ENCODE measurements around the gene SLC1A2.

The SLC1A2 gene

DNA sequence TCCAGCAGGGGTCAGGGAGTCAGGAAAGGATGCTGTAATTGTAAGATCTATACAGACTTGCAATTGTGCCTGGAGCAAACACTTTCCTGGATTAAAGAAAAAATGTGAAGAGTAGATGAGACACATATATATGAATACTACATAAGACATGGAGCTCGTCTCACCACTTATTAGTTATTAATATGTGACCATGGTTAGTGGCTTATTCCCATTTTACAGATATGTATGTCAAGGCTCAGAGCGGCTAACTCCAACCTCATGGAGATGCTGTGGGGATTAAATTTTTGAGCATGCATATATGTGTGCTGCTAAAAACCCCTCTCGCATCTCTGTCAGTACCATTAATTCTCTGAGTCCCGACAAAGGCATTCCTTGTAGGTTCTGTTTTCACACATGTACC, 125.7 kb downstream of the SLC1A2 start:
- no peak for DNase-seq

DNA sequence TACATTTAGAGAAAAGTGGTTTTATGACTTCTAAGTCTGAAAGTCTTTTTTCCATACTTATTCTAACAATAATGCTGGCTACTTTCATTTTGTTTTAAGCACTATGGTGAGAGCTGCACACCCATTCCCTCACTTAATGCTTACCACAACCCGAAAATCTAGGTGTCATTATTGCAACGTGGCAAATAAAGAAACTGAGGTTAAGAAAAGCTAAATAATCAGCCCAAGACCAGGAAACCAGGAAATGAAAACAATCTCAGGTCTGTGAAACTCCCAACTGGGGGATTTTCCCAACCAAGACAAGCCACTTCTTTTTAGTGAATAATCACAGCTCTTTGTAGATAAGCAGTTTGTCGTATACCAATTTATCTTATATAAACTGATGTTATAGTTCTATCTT, 126.3 kb downstream of the SLC1A2 start:
- no peak for DNase-seq

DNA sequence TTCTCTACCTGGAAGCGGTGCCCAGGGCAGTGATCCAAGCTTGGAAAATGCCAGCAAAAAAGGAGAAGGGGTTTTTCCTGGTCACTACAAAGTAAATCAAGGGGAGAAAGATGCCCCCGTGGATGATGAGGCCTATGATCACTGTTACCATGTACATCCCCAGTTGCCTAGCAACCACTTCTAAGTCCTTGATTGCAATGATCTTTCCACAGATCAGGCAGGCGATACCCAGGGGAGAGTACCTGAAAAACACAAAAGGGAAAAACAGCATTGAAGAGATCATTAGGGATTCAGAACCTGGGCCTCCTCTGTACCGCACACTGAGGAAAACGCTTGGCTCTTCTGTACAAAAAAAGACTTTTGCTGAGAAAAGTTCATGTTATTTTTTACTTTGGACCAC, 127.1 kb downstream of the SLC1A2 start:
- no peak for DNase-seq

DNA sequence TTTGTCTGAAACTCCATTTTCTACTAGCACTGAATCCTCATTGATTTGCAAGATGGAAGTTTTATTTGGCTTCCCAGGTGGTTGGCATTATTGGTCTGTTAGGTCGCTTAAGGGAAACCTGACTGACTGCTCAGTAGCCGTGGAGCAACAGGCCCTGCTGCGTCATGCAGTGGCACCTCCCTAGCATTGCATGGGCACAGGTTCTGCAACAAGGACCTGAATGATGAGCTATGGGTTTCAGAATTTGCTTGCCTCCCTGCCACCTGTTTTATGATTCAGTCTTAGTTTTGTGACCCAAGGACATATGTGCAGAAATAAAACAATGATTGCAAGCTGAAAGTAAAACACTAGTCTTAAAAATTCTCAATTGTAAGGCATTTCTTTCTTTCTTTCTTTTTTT, 128.5 kb downstream of the SLC1A2 start:
- no peak for DNase-seq

- DNase-seq, result no peak
Observed at GRCh38 chr11:35289821-35290220, 129.5 kb downstream of the SLC1A2 start.

DNA sequence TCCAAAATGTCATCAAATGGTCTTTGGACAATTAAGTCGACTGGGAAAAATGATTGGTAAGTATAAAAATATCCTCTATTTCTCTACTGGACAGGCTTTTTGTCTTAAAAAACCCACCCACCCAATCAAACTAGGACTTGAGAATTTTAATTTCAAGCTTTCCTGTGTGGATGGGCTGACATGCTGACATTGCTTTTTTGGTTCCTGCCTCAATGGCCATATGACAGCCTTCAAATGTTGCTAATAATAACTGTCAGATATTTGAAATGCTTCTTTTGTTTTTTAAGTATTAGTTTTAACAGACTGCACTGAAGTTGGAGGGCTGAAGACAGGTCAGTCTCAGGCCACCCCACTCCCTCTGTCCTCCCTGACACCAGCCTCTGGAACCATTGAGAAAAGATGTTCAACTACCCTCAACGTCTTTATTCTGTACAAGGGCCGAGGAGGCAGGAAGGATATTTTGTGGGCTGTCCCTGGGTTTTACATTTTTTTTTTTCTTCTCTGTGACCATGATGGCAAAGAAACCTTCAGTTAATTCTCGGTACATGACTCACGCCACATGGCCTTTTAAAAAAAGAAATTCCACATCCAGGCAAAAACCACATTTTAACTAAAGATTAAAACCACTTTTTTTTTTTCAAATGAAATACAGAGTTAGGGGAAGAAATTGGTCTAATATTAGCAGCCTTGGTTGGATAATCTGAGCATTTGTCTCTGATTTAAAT, 130.4 kb downstream of the SLC1A2 start:
- no peak for DNase-seq

DNA sequence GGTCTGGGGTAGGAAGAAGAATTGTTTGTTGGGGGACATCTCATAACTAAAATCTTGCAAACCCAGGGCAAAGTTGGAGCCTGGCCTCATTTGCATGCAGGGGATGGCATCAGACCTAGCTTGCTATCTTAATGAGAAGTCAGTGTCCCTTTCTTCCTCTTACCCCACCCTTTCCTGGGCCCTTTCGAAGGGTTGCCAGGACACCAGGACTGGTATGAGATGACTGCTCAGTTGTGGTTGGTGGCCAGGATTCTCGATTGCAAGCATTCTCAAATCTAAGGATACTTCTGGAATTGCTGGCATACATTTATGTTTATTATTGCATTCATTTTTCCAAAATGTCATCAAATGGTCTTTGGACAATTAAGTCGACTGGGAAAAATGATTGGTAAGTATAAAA, 131.0 kb downstream of the SLC1A2 start:
- no peak for DNase-seq

DNA sequence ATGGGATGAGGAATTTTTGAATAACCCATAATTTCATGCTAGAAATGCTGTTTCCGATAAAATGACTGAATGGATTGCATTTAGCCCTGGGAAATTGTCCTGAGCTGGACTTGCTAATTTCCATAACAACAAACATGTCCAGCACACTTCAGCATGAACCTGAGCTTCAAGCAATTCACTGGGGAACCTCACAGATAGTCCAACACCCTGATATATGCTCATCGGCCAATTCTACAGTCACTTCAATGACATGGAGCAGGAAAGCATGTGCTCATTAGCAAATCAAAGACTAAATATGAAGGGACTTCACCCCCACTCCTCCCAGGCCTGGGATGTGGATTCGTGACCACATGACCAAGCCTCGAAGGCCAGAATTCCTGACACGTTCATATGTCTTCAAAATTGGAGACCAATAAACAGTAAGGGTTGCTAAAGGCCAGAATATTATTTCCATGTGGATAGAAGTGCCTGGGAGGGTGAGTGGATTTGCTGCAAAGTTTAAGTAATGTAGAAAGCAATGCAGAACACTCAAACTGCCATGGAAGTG, 131.9 kb downstream of the SLC1A2 start:
- no peak for DNase-seq

- DNase-seq, result no peak
Observed at GRCh38 chr11:35286126-35286525, 133.2 kb downstream of the SLC1A2 start.

GRCh38 chr11:35285471-35285870, 133.9 kb downstream of the SLC1A2 start:
- DNase-seq, result no peak

- no peak for DNase-seq
Observed at GRCh38 chr11:35282221-35282882, 137.0 kb downstream of the SLC1A2 start.

DNA sequence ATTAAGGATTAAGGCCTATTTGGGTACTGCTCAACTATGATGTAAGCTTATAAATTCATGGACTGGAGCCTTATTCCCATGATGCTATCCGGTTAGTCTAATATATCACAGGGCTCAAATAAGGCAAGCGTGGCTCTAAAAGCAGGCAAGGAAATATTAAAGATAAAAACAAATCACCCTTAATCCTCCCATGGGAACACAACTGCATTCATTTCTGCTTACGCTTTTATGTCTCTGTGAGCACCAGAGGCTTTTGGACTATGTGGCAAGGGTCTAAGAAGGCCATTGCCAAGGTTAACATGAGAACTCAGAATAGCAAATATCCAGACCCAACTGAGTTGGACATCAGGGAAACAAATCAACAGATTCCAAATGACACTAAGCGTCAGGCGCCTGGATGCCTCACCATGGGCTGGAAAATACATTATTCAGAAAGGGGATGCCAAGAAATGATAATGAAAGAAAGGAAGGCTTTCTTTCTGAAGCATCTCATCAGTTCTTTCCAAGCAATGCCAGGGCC, 138.1 kb downstream of the SLC1A2 start:
- DNase-seq, result no peak

- no peak for DNase-seq
Observed at GRCh38 chr11:35280727-35281126, 138.6 kb downstream of the SLC1A2 start.

- no peak for DNase-seq
Observed at GRCh38 chr11:35277827-35278226, 141.5 kb downstream of the SLC1A2 start.

GRCh38 chr11:35276396-35277145, 142.8 kb downstream of the SLC1A2 start:
- no peak for DNase-seq

- DNase-seq, result no peak
Observed at GRCh38 chr11:35275786-35276170, 143.6 kb downstream of the SLC1A2 start.

DNA sequence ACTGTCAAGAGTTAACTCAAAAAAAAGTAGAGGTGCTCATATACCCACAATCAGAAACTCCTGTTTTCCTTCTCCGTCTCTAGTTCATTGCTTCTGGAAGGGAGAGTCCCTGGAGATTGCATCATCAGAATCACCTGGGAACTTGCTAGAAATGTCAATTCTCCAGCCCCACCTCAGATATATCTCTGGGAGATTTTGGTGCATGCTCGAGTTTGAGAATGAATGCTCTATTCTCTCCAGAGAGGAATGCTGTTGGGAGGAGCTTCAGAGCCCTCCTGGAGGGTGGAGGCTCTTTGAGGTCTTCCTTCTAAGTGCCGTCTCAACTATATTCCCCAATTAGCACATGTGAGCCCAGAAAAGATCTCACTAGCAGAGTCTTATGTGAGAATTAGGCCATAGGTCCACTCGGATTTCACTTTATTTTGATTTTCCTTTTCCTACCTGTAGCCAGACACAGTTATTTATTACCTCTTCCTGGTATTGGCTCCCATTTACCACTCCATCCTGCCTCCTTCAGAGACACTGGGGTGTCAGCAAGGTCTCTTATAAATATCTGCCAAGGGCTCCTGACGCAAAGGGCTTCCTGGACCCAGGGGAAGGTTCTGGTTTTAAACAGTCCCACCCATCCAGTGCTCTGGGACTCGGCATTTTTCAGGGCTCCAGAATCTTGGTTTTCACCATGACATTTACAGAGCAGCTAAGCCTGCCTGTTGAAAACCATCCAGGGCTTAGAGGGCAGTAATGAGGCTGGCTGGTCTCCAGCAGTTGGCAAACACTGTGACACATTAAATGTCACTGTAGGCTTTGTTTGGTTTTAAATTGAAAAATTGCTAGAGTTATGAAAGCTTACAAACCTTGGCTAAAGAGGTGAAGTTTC, 144.2 kb downstream of the SLC1A2 start:
- no peak for DNase-seq

GRCh38 chr11:35272391-35272902, 146.9 kb downstream of the SLC1A2 start:
- no peak for DNase-seq

DNA sequence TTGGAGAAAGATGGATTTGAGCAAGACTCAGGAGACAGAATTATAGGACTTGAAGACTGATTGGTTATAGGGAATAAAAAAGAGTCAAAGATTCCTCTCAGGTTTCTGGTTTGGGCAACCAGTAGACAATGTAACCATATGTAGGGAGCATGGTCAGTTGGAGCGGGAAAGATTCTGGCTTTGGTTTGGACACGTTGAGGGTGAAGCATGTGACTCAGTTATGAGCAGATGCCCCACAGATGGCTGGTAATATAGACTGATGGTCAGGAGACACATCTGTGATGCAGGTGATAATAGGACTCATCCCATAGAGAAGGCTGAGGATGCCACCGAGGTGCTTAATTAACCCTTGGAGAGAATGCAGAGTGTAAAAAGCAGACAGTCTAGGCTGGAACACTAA, 148.3 kb downstream of the SLC1A2 start:
- DNase-seq, result no peak

DNA sequence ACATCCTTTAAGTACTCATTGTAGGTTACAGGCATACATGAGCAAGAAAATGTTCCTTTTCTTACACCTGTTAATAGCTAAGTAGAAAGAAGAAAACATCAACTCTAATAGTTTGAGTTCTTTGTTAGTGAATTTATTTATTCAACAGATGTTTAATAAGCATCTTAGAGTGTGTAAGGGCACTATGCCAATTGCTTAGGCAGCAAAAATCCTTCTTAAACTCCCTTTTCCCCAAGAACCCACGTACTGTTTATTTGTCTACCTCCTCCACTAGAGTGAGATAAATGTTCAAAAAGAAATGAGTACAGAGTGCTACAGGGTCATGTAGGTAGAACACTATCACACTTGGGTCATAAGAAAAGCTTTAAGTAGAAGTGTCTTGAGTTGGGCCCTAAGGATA, 149.0 kb downstream of the SLC1A2 start:
- DNase-seq, result no peak

- no peak for DNase-seq
Observed at GRCh38 chr11:35267504-35267903, 151.9 kb downstream of the SLC1A2 start.

DNA sequence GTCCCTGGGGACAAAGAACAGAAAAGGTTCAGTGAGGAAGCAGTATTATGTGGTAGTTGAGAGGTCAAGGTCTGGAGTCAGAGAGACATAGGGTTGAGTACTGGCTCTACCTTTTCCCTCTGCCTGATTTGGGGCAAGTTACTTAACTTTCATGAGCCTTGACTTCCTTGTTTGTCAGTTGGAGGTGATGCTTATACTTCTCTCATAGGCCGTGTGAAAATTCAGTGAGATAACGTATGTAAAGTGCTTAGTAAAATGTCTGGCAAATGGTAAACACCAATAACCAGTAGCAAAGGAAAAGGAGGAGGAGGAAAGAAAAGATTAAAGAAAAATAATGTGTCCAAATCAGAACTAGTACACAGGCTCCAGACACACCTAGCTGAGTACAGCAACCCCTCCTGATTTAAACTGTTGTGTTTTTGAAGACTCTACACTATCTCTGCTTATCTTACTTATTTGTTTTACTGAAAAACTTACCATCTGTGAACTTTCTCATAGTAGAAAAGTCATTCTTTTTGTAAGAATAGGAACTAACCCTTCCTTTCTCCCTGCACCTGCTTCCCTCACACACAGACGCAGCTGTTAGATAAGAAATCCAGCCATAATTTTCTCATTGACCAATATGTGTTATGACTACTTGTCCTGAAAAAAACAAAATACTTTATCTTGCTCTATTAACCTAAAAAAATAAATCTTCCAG, 153.5 kb downstream of the SLC1A2 start:
- DNase-seq, result no peak
